Measurements from ENCODE around the gene SUPT4H1.

The SUPT4H1 gene

DNA sequence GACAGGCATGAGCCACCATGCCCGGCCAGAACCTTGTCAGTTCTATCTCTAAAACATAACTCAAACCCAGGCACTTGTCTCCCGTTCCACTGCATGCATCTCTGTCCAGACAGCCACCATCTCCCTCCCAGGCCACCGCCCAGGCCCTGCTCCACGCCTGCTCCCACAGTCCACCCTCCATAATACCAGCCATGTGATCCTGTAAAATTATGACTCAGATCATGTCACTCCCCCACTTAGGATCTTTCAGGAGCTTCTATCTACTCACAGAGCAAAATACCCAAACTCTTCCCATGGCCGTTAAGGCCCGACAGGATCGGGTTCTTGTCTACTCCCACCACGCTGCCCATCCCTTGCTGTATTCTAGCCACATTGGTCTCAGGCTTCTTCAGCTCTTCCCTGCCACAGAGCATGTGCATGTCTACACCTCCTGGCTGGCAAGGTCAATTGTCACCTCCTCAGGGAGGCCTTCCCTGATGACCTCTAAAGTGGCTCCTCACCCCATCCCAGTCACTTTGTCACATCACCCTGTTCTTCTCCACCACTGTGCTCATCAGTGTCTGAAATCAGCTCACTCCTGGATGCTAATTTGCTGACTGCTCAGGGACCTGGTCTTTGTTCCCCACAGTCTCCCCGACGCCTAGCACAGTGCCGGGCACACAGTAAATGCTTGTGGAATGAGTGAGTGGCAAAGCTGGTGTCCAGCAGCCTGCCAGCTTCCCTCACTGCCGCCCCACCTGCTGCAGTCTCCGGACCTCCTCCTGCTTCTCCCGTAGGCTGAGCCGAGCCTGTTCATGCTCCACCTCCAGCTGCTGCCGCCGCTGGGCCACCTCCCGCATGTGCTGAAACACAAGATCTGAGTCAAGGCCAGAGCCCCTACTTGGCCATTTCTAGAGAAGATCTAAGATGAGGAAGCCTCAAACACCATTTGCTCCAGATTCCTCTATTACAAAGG is 30.2 kb downstream of the SUPT4H1 start:
- in situ Hi-C loops (cut with HindIII; ENCODE audit: low sequenced_read_pairs): no loop called here

DNA sequence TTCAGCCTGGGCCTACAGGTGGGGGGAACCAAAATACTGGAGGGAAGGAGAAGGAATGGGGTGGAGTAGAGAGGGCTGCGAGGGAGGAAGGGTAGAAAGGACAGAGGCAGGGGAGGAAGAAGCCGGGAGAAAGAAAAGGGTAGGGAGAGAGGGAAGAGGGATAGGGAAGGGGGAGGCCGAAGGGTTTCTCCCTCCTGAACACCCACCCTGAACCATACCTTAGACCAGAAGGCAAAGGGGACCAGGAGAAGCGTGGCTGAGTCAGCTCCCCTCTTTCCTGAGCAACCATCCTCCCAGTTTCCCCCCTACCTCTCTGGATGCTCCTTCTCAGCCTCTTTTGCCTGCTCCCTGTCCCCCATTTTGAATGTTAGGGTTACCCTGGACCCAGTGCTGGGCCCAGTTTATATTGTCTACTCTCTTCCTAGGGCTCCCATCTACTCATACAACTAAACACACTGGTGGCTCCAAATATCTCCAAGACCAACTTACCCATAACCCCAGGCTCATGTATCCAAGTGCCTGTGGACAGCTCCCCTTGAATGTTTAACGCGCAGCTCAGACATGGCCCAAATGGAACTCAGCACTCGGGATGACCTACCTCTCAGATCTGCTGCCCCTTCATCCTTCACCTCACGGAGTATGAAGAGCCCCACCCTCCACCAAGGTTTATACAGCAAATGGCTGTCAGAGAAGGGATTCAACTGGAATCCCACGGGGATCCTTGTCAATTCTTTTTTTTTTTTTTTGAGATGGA is 31.3 kb downstream of the SUPT4H1 start:
- in situ Hi-C loops (cut with HindIII; ENCODE audit: low sequenced_read_pairs): no loop called here

DNA sequence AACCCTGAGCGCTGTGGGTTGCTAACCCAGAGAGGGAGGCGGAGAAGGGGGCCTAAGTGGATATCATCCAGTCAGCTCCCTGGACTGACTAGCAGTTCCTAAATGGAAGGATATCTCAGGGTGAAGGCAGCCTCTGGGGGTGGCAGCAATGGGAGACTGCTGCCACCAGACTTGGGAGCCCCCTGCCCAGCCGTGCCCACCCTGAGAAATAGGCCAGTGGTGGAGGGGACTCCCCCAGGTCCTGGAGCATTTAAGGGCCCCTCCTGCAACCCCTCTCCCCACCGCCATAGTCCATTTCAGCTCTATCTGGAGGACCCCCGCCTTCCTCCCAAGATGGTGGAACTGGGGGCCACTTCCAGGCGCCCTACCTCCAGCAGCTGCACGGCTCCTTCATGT is 31.8 kb downstream of the SUPT4H1 start:
- in situ Hi-C loops (cut with HindIII; ENCODE audit: low sequenced_read_pairs): no loop called here

DNA sequence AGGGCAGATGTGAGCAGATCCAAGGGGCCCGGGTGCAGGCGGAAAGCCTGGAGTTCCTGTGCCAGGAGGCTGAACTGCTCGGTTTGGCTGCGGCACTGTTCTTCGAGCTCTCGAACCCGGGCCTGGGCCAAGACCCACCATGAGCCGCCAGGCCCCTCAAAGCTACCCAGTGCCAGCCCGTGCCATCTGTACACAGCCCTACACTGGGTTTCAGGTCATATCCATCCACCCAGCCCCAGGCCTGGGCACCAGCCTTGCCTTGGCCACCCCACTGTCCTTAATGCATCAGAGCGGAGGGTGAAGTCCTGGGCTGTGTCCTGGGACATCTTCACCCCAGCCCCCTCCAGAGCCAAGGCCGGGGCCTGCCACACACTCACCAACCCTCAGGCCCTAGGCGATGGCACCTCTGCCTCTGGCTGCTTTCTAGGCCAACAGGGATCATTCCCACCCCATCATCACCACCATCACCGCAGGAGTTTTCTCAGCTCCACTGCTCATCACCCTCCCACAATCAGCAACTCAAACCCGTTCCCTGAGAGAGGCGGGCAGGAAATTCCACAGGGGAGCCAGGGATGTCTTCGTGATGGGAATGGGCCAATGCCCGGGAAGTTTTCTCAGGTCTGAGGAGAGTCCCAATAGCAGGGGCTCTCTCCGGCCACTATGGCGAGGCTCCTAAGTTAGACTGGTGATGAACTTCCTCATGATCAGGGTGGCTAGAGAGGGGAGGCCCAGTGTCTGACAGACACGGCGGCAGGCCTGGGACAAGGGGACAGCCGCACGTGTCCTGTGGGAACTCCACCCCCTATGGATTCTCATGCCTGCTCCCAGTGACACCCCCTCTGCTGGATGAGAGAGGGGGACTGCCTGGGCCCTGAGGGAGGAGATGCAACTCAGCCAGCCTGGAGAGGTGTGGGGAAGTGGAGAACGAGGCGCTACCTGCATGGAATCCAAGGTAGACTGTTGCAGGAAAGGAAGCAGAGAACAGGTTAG is 32.5 kb downstream of the SUPT4H1 start:
- in situ Hi-C loops (cut with HindIII; ENCODE audit: low sequenced_read_pairs): no loop called here

DNA sequence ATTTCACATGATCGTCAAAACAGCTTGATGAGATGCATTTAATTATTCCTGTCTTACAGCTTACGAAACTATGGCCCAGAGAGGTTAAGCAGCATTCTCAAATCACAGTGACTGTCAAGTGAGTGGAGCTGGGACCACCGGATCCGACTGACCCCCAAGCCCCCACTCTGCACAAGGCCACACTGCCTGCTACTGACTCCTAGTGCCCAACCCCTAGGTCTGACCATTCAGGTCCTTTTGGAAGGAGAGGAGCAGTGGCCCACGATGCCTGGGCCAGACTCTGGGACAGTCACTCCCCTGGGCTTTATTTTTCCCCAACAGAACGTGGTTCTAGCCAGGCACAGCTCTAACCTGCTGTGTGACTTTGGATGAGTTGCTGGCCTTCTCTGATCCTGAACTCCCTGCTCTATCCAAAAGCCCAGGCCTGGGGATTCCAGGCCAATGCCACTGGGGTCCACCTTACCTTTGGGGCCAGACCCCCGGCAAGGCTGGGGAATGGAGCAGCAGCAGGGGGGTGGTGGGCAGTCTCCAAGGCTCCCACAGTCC is 33.3 kb downstream of the SUPT4H1 start:
- in situ Hi-C loops (cut with HindIII; ENCODE audit: low sequenced_read_pairs): no loop called here

DNA sequence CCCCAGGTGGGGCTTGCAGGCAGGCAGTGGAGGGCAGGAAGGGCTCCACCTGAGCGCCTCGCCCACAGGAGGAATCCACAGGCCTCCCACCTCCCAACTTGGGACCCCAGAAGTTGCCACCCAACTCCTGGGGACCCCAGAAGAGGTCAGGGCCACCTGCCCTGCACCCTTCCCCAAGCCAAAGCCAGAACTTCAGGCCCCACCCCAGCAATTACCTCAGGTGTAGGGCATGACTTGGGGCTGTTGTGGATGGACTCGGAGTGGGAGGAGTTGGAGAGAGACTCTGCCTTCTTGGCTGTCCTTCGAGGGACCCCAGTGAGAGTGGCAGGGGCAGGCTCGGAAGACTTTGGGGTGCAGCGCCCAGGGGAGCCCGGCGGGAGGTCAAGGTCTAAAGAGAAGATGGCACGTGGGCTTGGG is 33.9 kb downstream of the SUPT4H1 start:
- in situ Hi-C loops (cut with HindIII; ENCODE audit: low sequenced_read_pairs): no loop called here

DNA sequence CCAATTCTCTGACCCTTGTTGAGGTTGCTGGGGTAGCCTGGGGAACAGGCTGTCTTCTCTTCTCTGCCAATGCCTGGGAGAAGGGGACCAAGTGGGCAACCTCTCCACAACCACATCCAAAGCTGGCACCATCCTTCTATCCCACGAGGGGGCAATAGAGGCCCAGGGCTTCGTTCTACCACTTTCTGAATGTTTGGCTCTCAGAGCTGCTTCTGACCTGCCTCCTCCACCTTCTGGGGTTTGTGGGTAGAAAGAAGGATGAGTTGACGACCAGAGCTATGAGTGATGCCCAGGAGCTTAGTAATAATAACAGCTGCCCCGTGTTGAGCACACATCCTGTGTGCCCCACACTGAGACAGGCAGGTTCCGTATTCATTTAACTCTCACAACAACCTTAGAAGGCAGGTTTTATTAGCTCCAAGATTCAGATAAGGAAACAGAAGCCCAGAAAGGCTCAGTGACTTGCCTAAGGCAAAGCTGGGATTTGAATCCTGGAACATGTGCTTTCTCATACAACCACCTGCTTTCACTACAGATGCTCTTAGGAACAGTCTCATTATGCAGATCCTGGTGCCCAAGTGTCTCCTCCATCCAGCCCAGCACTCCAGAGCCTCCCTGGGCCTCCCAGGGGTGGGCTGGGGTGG is 34.5 kb downstream of the SUPT4H1 start:
- in situ Hi-C loops (cut with HindIII; ENCODE audit: low sequenced_read_pairs): no loop called here

DNA sequence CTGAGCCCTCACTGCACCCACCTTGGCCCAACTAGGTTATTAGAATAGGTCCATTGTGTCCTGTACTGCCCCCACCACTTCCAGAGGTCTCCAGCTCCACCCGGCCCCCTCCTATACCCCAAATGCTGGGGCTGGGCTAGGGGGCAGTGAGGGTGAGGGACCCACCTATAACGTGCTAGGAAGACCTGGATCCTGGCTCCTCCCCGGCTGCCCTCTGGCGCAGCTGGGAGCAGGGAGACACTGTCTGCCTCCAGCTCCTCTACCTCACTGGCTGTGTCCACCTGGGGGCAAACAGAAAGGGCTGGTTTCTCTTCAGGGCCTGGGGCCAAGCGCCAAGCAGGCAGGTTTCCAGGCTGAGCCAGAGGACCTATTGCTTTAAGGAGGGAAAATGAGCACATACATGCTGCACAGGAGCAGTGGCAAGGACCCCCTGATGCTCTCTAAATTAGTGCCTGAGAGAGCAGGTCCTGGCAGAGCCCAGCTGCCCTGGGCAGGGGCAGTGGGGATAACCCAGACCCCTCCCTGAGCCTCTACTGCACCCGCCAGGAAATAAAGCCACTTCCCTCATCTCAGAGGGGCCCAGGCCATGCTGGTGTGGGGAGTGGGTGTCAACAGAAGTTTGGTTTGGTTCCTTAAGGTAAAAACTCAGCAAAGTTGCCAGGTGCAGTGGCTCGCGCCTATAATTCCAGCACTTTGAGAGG is 35.6 kb downstream of the SUPT4H1 start:
- in situ Hi-C loops (cut with HindIII; ENCODE audit: low sequenced_read_pairs): no loop called here

DNA sequence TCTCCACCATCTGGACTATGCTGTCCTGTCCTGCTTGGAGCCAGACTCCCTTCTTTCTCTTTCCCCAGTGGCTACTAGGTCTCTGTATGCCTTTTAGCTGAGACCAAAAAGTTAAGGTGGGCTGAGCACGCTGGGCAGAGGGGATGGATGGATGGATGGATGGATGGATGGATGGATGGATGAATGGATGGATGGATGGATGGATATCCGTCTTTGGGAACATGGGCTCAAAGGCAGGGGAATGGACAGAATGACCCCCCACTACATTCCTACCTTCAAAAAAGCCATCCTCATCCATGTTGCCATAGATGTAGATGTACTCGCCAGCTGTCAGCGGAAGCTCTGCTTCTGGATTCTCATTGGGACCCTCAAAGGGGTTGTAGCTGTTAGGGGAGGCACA is 36.3 kb downstream of the SUPT4H1 start:
- in situ Hi-C loops (cut with HindIII; ENCODE audit: low sequenced_read_pairs): no loop called here

DNA sequence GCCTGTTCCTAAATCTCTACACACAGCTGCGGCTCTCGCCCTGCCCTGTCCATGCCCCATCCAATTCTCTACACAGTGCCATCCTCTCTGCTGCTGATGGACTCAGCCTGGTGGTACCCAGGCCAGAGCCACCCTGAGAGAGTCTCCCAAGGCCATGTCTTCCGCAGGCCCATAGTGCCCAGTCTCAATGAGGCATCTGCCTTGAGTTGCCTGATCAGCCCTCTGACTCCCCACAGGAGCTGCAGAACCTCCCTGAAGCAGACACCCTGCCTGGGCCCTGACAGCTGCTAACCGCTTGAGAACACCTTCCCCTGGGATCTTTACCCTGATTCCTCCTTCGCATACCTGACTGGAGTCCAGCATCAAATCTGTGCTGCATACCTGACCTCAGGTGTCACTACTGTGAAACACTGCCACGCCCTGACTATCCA is 36.7 kb downstream of the SUPT4H1 start:
- in situ Hi-C loops (cut with HindIII; ENCODE audit: low sequenced_read_pairs): no loop called here

DNA sequence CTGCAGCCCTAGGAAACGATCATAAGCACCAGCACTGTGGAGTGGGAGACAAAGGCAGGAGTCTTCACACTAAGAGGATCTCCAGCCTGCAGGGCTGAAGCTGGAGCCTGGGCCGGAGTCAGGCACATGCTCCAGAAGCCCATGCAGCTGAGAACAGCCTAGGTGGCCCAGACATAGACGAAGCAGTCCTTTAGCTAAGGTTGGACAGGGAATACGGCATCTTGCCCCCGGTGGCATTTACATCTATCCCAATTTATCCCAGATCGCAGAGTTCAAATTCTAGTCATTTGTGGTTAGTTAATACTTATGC is 37.3 kb downstream of the SUPT4H1 start:
- in situ Hi-C loops (cut with HindIII; ENCODE audit: low sequenced_read_pairs): no loop called here

DNA sequence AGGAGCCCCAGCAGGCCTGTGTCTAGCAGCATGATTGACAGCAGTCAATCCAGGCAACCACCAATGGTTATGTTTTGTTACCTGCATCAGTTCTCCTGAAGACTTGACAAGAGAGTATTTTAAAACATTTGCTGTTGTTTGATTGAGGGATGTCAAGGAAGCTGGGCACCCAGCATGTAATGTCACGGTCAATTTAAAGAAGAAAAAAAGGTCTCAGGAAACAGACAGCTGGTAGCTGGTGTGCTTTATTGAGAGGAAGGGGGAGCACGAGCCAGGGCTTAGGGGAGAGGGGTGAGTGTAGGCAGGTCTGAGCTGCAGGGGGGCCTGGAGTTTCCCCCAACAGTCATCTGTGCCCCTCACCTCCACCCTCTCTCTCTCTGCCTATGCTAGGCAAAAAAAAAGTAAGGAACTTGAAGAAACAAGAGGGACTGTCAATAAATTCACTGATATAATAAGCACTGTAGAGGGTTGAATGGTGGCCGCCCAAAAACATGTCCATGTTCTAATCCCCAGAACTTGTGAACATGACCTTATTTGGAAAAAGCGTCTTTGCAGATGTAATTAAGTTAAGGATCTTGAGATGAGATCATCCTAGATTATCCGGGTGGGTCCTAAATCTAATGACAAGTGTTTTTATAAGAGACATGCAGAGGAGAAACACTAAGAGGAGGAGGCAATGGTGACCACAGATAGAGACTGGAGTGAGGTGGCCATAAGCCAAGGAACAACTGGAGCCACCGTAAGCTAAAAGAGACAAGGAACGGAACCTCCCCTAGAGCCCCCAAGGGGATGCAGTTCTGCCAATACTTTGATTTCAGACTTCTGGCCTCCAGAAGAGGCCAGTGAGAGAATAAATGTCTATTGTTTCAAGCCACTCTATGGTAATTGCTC is 37.9 kb downstream of the SUPT4H1 start:
- in situ Hi-C loops (cut with HindIII; ENCODE audit: low sequenced_read_pairs): no loop called here

DNA sequence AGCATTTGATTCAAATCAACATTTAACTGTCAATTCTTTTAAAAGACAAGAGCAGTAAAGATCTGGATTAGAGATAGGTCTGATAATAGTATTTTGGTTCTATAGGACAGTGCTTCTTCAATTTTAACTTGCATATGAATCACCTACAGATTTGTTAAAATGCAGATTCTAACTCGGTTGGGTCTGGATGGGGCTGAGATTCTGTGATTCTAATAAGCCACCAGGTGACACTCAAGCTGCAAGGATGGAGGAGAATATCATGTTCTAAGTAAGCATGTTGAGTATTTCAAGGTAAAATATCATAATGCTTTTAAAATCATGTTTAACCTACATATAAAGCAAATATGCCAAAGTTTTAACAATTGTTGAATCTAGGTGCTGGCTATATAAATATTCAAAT is 39.2 kb downstream of the SUPT4H1 start:
- in situ Hi-C loops (cut with HindIII; ENCODE audit: low sequenced_read_pairs): no loop called here

DNA sequence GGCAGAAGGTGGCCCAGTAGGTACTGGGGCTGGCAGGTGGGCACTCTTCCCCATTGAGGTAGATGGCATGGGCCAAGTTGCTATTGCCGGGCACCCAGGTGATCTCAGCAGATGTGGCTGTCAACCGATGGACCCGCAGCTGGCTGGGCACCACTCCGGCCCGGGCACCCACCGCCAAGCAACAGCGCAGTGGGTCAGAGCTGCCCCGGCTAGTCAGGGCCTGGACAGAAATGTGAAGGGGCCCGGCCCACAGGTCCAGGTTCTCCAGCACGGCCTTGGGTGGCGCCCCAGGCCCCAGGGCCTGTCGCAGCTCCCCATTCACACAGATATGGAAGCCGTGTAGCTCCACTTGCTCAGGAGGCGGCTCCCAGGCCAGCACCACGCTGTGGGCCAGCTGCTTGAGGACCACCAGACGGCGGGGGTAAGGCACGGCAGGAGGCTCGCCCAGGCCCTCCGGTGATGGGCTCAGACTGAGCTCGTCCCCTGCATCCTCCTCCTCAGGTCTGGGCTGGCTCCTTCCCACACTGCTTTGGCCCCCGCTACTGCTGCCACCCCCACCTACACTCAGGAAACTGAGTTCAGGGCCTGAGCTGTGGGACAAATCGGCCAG is 39.9 kb downstream of the SUPT4H1 start:
- in situ Hi-C loops (cut with HindIII; ENCODE audit: low sequenced_read_pairs): no loop called here

DNA sequence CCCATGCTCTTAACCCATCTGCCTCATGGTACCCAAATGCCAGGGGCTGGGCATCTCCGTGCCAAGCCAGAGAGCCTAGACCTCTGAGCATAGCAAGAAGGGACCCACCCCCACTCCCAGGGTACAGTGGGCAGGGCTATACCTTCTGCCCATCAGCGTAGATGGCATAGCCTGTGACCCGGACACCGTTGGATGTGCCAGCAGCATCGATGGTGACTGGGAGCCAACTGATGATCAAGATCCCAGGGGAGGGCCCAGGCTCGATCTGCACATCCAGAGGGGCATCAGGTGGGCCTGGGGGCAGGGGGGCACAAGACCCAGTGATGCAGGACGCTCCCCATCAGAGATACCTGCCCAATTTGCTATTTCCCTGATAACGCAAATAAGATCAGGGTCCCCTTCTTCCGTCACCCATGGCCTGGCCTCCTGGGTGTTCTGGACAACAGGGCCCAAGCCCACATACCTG is 40.5 kb downstream of the SUPT4H1 start:
- in situ Hi-C loops (cut with HindIII; ENCODE audit: low sequenced_read_pairs): no loop called here

DNA sequence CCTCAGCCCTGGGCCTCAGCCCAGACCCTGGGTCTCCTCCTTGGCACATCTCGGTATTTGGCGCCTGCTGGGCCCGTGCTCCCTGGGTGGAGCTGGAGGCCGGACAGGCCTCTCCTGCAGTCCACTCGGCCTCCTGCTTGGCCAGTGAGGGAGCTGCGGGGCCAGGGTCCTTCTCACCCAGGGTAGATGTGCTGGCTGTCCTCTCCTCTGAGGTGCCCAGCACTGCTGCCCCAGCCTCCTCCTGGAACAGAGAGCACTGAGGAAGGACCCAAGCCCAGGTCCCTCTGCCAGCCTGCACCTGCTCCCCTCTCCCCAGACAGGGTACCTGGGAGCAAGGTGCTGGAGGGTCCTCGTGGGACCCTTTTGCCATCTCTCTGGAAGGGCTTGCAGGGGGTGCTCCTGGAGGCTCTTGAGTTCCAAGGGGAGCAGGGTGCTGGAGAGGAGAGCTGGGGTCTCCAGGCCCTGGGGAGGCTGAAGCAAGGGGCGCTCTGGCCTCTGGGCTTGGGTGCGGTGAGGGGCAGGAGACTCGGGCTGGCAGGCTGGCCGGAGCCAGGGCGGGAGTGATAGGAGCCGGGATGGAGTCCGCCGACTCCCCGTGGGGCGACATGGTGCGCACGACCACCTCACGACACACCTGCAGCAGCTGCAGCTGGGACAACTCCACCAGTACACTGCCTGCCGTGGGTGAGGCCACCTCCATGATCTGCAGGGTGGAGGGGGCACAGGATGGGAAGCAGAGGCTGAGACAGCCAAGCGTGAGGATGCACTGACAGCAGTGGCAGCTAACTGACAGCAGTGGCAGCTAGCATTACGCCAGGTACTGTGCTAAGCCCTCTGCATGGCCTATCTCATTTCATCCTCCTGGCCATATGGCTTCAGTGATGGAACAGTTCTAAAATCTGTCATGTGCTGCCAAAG is 41.2 kb downstream of the SUPT4H1 start:
- in situ Hi-C loops (cut with HindIII; ENCODE audit: low sequenced_read_pairs): no loop called here

DNA sequence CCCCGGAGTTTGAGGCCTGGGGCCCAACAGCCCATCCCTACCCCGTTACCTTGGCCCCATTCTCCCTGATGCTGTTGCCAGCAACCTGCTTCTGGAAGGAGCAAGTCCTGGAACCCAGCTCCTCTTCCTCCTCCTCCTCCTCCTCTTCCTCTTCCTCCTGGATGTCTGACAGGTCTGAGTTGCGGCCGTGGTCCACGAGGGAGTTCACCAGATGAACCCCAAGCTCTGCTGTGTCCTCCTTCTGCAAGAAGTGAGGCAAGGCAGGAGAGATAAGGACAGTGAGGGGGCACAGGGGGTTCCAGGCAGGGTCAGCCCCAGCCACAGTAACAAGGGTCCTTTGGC is 42.1 kb downstream of the SUPT4H1 start:
- in situ Hi-C loops (cut with HindIII; ENCODE audit: low sequenced_read_pairs): no loop called here

Measured in DLD1 (cell line).